Tibial nerve (tissue), 4 donors: ENCODE measurements around the gene NR2C1.

Source experiments
- CTCF ChIP-seq, 5 experiments: fragments of 200-600 bp in 3 of 5; fragments of 450-650 bp in 2 of 5; sonication (generic) in 3 of 5; IDR thresholded peaks; one replicate each; pipeline ENCODE4 v1.5.1; 2016 to 2019; ENCODE audit warnings: antibody characterized with exemption in 5 of 5, mild to moderate bottlenecking in 3 of 5, moderate library complexity in 2 of 5
- EP300 ChIP-seq, 2 donors: sonication (generic); formaldehyde crosslinking; IDR thresholded peaks; one replicate each; pipeline ENCODE4 v1.6.1; 2017; ENCODE audit warnings: antibody characterized with exemption in 2 of 2, mild to moderate bottlenecking in 1 of 2
- POLR2A ChIP-seq, 2 donors: fragments of 450-650 bp; IDR thresholded peaks; one replicate each; pipeline ENCODE4 v1.6.1; 2017; ENCODE audit warnings: antibody characterized with exemption in 2 of 2, mild to moderate bottlenecking in 2 of 2, moderate library complexity in 2 of 2

GRCh38 chr12:94997726-94998125 is 75.7 kb downstream of the NR2C1 start:
- TF ChIP-seq CTCF (IDR thresholded peaks at IDR 0.05) (no peak), POLR2A (IDR thresholded peaks at IDR 0.05) (no peak), EP300 (IDR thresholded peaks at IDR 0.05) (no peak)
